WI38 (cell line): ENCODE results near the gene CDKN2B-AS1.

Experiments used
- H3K4me3 ChIP-seq: 2 replicates; pipeline ENCODE4 v1.5.1; 2011; ENCODE audit warnings: low read depth, mild to moderate bottlenecking, control low read depth, low read length
- TF ChIP-seq, protein P1 (sequence below): IDR thresholded peaks from 2 replicates; pipeline ENCODE4 v1.5.1; 2012; ENCODE audit warnings: low read depth, mild to moderate bottlenecking, control low read depth, low read length

Gene CDKN2B-AS1

GRCh38 chr9:22039258-22039657 is 44.7 kb downstream of the CDKN2B-AS1 start:
- H3K4me3 ChIP-seq: no peak overlapping the region
- TF ChIP-seq, protein P1, sequence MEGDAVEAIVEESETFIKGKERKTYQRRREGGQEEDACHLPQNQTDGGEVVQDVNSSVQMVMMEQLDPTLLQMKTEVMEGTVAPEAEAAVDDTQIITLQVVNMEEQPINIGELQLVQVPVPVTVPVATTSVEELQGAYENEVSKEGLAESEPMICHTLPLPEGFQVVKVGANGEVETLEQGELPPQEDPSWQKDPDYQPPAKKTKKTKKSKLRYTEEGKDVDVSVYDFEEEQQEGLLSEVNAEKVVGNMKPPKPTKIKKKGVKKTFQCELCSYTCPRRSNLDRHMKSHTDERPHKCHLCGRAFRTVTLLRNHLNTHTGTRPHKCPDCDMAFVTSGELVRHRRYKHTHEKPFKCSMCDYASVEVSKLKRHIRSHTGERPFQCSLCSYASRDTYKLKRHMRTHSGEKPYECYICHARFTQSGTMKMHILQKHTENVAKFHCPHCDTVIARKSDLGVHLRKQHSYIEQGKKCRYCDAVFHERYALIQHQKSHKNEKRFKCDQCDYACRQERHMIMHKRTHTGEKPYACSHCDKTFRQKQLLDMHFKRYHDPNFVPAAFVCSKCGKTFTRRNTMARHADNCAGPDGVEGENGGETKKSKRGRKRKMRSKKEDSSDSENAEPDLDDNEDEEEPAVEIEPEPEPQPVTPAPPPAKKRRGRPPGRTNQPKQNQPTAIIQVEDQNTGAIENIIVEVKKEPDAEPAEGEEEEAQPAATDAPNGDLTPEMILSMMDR: no peak

- H3K4me3 ChIP-seq: no peak overlapping the region
- TF ChIP-seq, protein P1: no peak
Observed at GRCh38 chr9:22040760-22041159, 46.2 kb downstream of the CDKN2B-AS1 start.

DNA sequence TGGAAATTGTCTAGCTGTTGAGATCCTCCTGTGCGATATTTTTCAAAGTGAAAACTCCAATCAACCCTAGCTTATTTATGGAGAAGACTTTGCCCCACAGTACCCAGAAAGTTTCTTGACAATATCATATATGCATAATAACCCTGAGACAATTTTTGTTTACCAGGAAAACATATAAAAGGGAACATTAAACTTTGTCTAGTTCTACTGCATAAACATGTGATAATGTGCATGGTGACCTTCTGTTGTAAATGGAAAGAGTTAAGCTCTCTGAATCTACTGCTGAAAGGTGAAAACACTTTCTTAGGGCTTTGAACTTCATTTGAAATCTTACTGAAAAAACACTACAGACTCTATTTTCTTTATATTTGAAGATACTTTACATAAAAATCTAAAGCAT is 46.8 kb downstream of the CDKN2B-AS1 start:
- TF ChIP-seq, protein P1: no peak
- H3K4me3 ChIP-seq: no peak overlapping the region

DNA sequence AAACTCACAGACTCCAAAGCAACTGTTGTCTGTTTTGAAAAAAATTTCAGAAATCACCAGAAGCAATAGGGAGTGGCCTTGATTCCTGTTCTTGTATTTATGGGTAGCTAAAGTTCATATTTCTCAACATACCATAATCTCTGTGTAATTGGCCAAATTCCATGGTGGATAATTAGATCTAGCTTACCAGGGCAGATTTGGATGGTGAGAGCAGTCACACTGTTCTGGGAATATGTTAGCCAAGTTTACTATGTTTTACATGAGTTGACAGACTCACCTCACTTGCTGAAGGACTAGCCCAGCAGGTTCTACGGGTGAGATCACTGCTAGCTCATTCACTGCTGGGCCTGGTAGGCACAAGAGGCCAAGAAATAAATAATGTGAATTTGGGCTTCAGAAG is 47.2 kb downstream of the CDKN2B-AS1 start:
- no peak overlapping the region for H3K4me3 ChIP-seq

GRCh38 chr9:22043928-22044327 is 49.3 kb downstream of the CDKN2B-AS1 start:
- TF ChIP-seq, protein P1: no peak
- no peak overlapping the region for H3K4me3 ChIP-seq

More for the DNA sequence above, 47.2 kb downstream of the CDKN2B-AS1 start:
- TF ChIP-seq, protein P1: no peak

DNA sequence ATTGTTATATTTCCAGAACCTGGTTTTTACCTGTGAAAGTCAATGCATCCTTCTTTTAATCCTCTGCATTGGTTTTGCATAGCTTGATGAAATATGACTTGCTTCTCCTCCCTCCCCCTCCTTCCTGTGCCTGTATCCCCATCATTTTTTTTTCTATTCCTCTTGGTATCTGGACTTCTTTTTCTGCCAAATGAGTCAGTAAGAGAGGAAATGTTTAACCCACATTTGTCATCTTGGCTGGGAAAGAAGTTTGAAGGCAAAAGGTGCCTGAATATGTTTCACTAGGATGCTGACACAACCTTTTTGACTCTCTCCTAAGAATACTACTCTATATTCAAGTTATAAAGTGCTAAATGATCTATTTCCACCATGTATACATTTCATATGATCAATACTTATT is 50.0 kb downstream of the CDKN2B-AS1 start:
- H3K4me3 ChIP-seq: no peak overlapping the region

GRCh38 chr9:22045423-22045822 is 50.8 kb downstream of the CDKN2B-AS1 start:
- TF ChIP-seq, protein P1: no peak
- H3K4me3 ChIP-seq: no peak overlapping the region

More for the DNA sequence above, 50.0 kb downstream of the CDKN2B-AS1 start:
- TF ChIP-seq, protein P1: no peak
